Liver (tissue), 9 donors: ENCODE results near the gene SP7. TPM values are rescaled to one million over a fixed set of nuclear protein-coding genes. Genes with fewer than 3 reads are reported as not detected.

Experiments
- DNase-seq: peaks from one replicate; pipeline ENCODE4 v3.0.0-alpha.2; 2017; ENCODE audit warnings: low spot score
- H3K27ac ChIP-seq, 2 donors: one replicate each; pipeline ENCODE4 v1.7.0; 2013; ENCODE audit warnings: inconsistent platforms in 2 of 2, low read length in 2 of 2, control low read depth in 1 of 2, low read depth in 1 of 2, mild to moderate bottlenecking in 1 of 2
- H3K27me3 ChIP-seq, 4 donors: one replicate each; pipeline versions ENCODE4 v1.6.1 to v1.7.0; 2013; ENCODE audit warnings: low read length in 3 of 4, inconsistent platforms in 1 of 4, mild to moderate bottlenecking in 1 of 4, moderate library complexity in 1 of 4; ENCODE audit not compliant: control insufficient read depth in 4 of 4, insufficient read depth in 4 of 4
- H3K36me3 ChIP-seq, 4 donors: one replicate each; pipeline versions ENCODE4 v1.6.1 to v1.7.0; 2013; ENCODE audit warnings: low read length in 3 of 4, mild to moderate bottlenecking in 3 of 4, low read depth in 1 of 4, moderate library complexity in 1 of 4; ENCODE audit not compliant: control insufficient read depth in 4 of 4, insufficient read depth in 3 of 4
- H3K4me1 ChIP-seq, 4 donors: one replicate each; pipeline versions ENCODE4 v1.6.1 to v1.7.0; 2013; ENCODE audit warnings: low read length in 3 of 4, mild to moderate bottlenecking in 3 of 4, moderate library complexity in 1 of 4; ENCODE audit not compliant: control insufficient read depth in 4 of 4, insufficient read depth in 4 of 4
- H3K4me3 ChIP-seq, 3 donors: one replicate each; pipeline versions ENCODE4 v1.6.1 to v1.7.0; 2013; ENCODE audit warnings: low read length in 3 of 3, control low read depth in 1 of 3, low read depth in 1 of 3, mild to moderate bottlenecking in 1 of 3
- H3K9ac ChIP-seq, 2 donors: one replicate each; pipeline ENCODE4 v1.7.0; 2013; ENCODE audit warnings: low read length in 2 of 2, mild to moderate bottlenecking in 2 of 2, moderate library complexity in 2 of 2, control low read depth in 1 of 2, low read depth in 1 of 2
- H3K9me3 ChIP-seq, 4 donors: one replicate each; pipeline versions ENCODE4 v1.6.1 to v1.7.0; 2013; ENCODE audit warnings: low read length in 3 of 4; ENCODE audit not compliant: control insufficient read depth in 4 of 4
- EGR1 ChIP-seq, 2 donors: IDR thresholded peaks; 2 replicates each; pipeline ENCODE4 v1.6.1; 2016 to 2018; ENCODE audit warnings: antibody characterized with exemption in 2 of 2, low read depth in 2 of 2
- FOXA1 ChIP-seq: IDR thresholded peaks from 2 replicates; pipeline ENCODE4 v1.6.1; 2016; ENCODE audit warnings: antibody characterized with exemption
- FOXA2 ChIP-seq: IDR thresholded peaks from 2 replicates; pipeline ENCODE4 v1.6.1; 2016; ENCODE audit warnings: antibody characterized with exemption
- GABPA ChIP-seq, 2 donors: IDR thresholded peaks in 1 of 2; conservative IDR thresholded peaks in 1 of 2; 2 replicates each; pipeline ENCODE4 v1.6.1; 2016; ENCODE audit warnings: antibody characterized with exemption in 2 of 2, mild to moderate bottlenecking in 1 of 2, moderate library complexity in 1 of 2
- HNF4A ChIP-seq, 2 donors: conservative IDR thresholded peaks; 2 replicates each; pipeline ENCODE4 v1.6.1; 2016; ENCODE audit warnings: antibody characterized with exemption in 2 of 2, mild to moderate bottlenecking in 2 of 2
- HNF4G ChIP-seq: IDR thresholded peaks from 2 replicates; pipeline ENCODE4 v1.6.1; 2016; ENCODE audit warnings: antibody characterized with exemption
- JUND ChIP-seq, 2 donors: IDR thresholded peaks; 2 replicates each; pipeline ENCODE4 v1.6.1; 2016; ENCODE audit warnings: antibody characterized with exemption in 2 of 2
- MAX ChIP-seq: IDR thresholded peaks from 2 replicates; pipeline ENCODE4 v1.6.1; 2016; ENCODE audit warnings: antibody characterized with exemption
- NR2F2 ChIP-seq: IDR thresholded peaks from 2 replicates; pipeline ENCODE4 v1.6.1; 2016; ENCODE audit warnings: antibody characterized with exemption
- RAD21 ChIP-seq, 2 donors: IDR thresholded peaks; 2 replicates each; pipeline ENCODE4 v1.6.1; 2016; ENCODE audit warnings: antibody characterized with exemption in 2 of 2, mild to moderate bottlenecking in 2 of 2
- REST ChIP-seq: IDR thresholded peaks from 2 replicates; pipeline ENCODE4 v1.6.1; 2016; ENCODE audit warnings: antibody characterized with exemption, mild to moderate bottlenecking
- RXRA ChIP-seq, 2 donors: IDR thresholded peaks; 2 replicates each; pipeline ENCODE4 v1.6.1; 2017 to 2018; ENCODE audit warnings: antibody characterized with exemption in 2 of 2, mild to moderate bottlenecking in 1 of 2
- SP1 ChIP-seq: IDR thresholded peaks from 2 replicates; pipeline ENCODE4 v1.6.1; 2018; ENCODE audit warnings: antibody characterized with exemption, mild to moderate bottlenecking
- TAF1 ChIP-seq: conservative IDR thresholded peaks from 2 replicates; pipeline ENCODE4 v1.6.1; 2016; ENCODE audit warnings: antibody characterized with exemption, mild to moderate bottlenecking
- YY1 ChIP-seq: IDR thresholded peaks from 2 replicates; pipeline ENCODE4 v1.6.1; 2016; ENCODE audit warnings: antibody characterized with exemption, mild to moderate bottlenecking
- WGBS: extraction: QIAGEN DNeasy Blood & Tissue Kit; methylation state at CpG from one replicate; pipeline ENCODE4 v1.1.7; 2013; 5-methylcytosine and 5-hydroxymethylcytosine counted together
- polyA plus RNA-seq, 2 donors: library from polyadenylated mRNA; stranded (reverse) in 1 of 2; unstranded in 1 of 2; fragments of 200-250 nt in 1 of 2; fragments of >200 nt in 1 of 2; fragmentation: Nextera tagmentation in 1 of 2; extraction: Ambion mirVana in 1 of 2; gene quantifications; one replicate each; pipeline versions ENCODE4 v1.2.1 to v1.2.3, GENCODE V29; 2013 to 2015
- total RNA-seq, 2 donors: library from RNA; depleted of rRNA; stranded (reverse); fragments of >200 nt; gene quantifications; one replicate each; pipeline ENCODE4 v1.2.3, GENCODE V29; 2014
- TF ChIP-seq, protein P1 (sequence below): fragments of 150-350 bp; IDR thresholded peaks from 2 replicates; pipeline ENCODE4 v1.5.1; 2017; ENCODE audit warnings: improper control_type of control experiment, low read depth, low read length; ENCODE audit not compliant: missing input control
- TF ChIP-seq, protein P2 (sequence below): IDR thresholded peaks from 2 replicates; pipeline ENCODE4 v1.6.1; 2016; ENCODE audit warnings: antibody characterized with exemption
- donor health status: healthy.
- donor health status: healthy.
- donor health status: healthy.
- donor health status: healthy.
- donor health status: healthy.

SP7 gene
- total and polyA plus RNA-seq, 4 donors, result not detected

DNA sequence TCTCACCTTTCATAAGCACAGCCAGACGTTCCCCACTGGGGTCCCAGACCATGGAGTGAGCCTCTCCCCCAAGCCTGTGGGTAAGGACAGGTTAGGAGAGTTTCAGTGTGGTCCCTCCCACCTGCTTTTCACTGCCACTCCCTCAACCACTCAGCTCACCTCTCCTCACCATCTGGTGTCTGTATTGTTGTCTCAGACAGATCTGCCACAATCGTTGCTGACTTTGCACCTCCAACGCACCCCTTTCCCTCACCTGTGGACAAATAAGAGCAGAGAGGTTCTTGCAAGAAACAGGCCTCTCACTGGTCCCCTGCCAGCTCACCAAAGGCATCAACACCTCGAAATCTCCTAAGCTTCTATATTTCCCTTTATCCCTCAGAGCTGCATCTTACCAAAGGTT, 27.9 kb downstream of the SP7 start:
- H3K9me3 ChIP-seq, result no peaks in the 10 kb centered on the region
- WGBS, result 72% methylated on average over 4 of the region's 4 CpGs
- H3K27me3 ChIP-seq, result no peaks in the 10 kb centered on the region
- H3K4me1 ChIP-seq, result no peaks in the 10 kb centered on the region
- no peak overlapping the region for H3K4me3 ChIP-seq
- no peak for TF ChIP-seq HNF4G
- TF ChIP-seq, protein P1, sequence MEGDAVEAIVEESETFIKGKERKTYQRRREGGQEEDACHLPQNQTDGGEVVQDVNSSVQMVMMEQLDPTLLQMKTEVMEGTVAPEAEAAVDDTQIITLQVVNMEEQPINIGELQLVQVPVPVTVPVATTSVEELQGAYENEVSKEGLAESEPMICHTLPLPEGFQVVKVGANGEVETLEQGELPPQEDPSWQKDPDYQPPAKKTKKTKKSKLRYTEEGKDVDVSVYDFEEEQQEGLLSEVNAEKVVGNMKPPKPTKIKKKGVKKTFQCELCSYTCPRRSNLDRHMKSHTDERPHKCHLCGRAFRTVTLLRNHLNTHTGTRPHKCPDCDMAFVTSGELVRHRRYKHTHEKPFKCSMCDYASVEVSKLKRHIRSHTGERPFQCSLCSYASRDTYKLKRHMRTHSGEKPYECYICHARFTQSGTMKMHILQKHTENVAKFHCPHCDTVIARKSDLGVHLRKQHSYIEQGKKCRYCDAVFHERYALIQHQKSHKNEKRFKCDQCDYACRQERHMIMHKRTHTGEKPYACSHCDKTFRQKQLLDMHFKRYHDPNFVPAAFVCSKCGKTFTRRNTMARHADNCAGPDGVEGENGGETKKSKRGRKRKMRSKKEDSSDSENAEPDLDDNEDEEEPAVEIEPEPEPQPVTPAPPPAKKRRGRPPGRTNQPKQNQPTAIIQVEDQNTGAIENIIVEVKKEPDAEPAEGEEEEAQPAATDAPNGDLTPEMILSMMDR, result no peak
- no peak for TF ChIP-seq SP1
- TF ChIP-seq MAX, result no peak
- no peak for TF ChIP-seq FOXA2
- TF ChIP-seq RAD21 (IDR thresholded peaks at IDR 0.05), result no peak
- no peak for TF ChIP-seq RXRA (IDR thresholded peaks at IDR 0.05)
- no peak for TF ChIP-seq YY1
- TF ChIP-seq JUND (IDR thresholded peaks at IDR 0.05), result no peak
- TF ChIP-seq REST, result no peak
- TF ChIP-seq TAF1, result no peak
- TF ChIP-seq FOXA1, result no peak
- no peak for TF ChIP-seq EGR1 (IDR thresholded peaks at IDR 0.05; ENCODE audit: low read depth in 2 of 2)
- H3K9ac ChIP-seq, result no peak overlapping the region
- no peak overlapping the region for H3K27ac ChIP-seq
- no peak for DNase-seq
- peaks cover 6 to 55% (median 41%) of the 10 kb centered on the region in 4 donors for H3K36me3 ChIP-seq

- no peak overlapping the region for H3K9ac ChIP-seq
- peaks cover 7 to 60% (median 46%) of the 10 kb centered on the region in 4 donors for H3K36me3 ChIP-seq
- TF ChIP-seq REST (no peak), JUND (IDR thresholded peaks at IDR 0.05) (no peak), EGR1 (IDR thresholded peaks at IDR 0.05; ENCODE audit: low read depth in 2 of 2) (no peak), FOXA2 (no peak), HNF4A (conservative IDR thresholded peaks at IDR 0.05) (no peak), SP1 (no peak), RAD21 (IDR thresholded peaks at IDR 0.05) (no peak), GABPA (IDR thresholded peaks at IDR 0.05 in 1 of 2, conservative IDR thresholded peaks at IDR 0.05 in 1 of 2) (no peak), NR2F2 (no peak)
- TF ChIP-seq, protein P2, sequence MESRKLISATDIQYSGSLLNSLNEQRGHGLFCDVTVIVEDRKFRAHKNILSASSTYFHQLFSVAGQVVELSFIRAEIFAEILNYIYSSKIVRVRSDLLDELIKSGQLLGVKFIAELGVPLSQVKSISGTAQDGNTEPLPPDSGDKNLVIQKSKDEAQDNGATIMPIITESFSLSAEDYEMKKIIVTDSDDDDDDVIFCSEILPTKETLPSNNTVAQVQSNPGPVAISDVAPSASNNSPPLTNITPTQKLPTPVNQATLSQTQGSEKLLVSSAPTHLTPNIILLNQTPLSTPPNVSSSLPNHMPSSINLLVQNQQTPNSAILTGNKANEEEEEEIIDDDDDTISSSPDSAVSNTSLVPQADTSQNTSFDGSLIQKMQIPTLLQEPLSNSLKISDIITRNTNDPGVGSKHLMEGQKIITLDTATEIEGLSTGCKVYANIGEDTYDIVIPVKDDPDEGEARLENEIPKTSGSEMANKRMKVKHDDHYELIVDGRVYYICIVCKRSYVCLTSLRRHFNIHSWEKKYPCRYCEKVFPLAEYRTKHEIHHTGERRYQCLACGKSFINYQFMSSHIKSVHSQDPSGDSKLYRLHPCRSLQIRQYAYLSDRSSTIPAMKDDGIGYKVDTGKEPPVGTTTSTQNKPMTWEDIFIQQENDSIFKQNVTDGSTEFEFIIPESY, result no peak
- H3K27ac ChIP-seq, result no peak overlapping the region
- H3K4me1 ChIP-seq, result no peaks in the 10 kb centered on the region
- no peaks in the 10 kb centered on the region for H3K27me3 ChIP-seq
- no peak for DNase-seq
- no peaks in the 10 kb centered on the region for H3K9me3 ChIP-seq
- H3K4me3 ChIP-seq, result no peak overlapping the region
- 97% methylated on average over 10 of the region's 10 CpGs for WGBS
These were observed 29.3 kb downstream of the SP7 start for GRCh38 chr12:53306826-53307225.
